Measurements from ENCODE around the gene SYT1. TPM values are rescaled to one million over a fixed set of nuclear protein-coding genes. Genes with fewer than 3 reads are reported as not detected.

SYT1 gene
- total and polyA plus RNA-seq, 2 donors (not counting 1 experiment from before 2014, with no cell fraction given): 0.90 to 2.1 TPM

DNA sequence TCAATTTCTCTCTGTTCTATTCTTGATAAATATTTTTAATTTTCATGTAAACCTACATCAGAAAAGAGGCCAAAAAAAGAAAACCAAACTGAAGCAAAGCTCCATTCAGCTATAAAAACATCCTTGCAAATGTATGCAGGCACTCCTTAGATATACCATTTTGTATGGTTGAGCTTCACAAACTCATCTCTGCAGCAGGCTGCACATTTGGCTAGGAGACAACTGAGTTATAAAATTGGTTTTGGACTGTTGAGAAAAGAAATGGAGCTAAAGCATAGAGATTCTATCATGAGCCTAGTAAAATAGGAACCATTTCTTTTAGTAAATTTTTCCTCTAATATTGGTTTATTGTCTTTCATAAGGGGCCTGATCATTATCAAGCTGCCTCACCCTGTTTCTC is 156.4 kb downstream of the SYT1 start:
- Histone ChIP-seq H3K4me2 (ENCODE audit: extremely low read depth, insufficient read depth, low read length) (no peak overlapping the region), H3K79me2 (ENCODE audit: control insufficient read depth, insufficient read depth, low read length) (no peaks in the 10 kb centered on the region), H3K36me3 (ENCODE audit: control insufficient read depth, insufficient read depth, low read length) (no peaks in the 10 kb centered on the region), H3K9ac (ENCODE audit: insufficient read depth, low read length) (no peak overlapping the region), H3K4me1 (ENCODE audit: control insufficient read depth, extremely low read depth, insufficient read depth, low read length) (no peaks in the 10 kb centered on the region), H4K20me1 (ENCODE audit: control insufficient read depth, extremely low read depth, insufficient read depth, low read length) (no peaks in the 10 kb centered on the region), H3K27me3 (ENCODE audit: control insufficient read depth, insufficient read depth, low read length) (no peaks in the 10 kb centered on the region), H2AFZ (ENCODE audit: low read length) (no peak overlapping the region), H3K9me3 (ENCODE audit: control insufficient read depth, insufficient read depth, low read depth, low read length) (no peaks in the 10 kb centered on the region), H3K4me3 (replicated peaks in 1 of 4; ENCODE audit: control extremely low read depth in 1 of 4, insufficient read depth in 1 of 4, low read depth in 3 of 4, low read length in 4 of 4) (no peak overlapping the region), H3K27ac (ENCODE audit: insufficient read depth, low read length) (no peak overlapping the region)
- no peak for DNase-seq (ENCODE audit: low read depth in 2 of 2)
- TF ChIP-seq EZH2 (IDR thresholded peaks at IDR 0.05; ENCODE audit: low read length, missing control alignments): no peak
- TF ChIP-seq, protein P1, sequence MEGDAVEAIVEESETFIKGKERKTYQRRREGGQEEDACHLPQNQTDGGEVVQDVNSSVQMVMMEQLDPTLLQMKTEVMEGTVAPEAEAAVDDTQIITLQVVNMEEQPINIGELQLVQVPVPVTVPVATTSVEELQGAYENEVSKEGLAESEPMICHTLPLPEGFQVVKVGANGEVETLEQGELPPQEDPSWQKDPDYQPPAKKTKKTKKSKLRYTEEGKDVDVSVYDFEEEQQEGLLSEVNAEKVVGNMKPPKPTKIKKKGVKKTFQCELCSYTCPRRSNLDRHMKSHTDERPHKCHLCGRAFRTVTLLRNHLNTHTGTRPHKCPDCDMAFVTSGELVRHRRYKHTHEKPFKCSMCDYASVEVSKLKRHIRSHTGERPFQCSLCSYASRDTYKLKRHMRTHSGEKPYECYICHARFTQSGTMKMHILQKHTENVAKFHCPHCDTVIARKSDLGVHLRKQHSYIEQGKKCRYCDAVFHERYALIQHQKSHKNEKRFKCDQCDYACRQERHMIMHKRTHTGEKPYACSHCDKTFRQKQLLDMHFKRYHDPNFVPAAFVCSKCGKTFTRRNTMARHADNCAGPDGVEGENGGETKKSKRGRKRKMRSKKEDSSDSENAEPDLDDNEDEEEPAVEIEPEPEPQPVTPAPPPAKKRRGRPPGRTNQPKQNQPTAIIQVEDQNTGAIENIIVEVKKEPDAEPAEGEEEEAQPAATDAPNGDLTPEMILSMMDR (conservative IDR thresholded peaks at IDR 0.05 in 1 of 2, IDR thresholded peaks at IDR 0.05 in 1 of 2; ENCODE audit: low read depth in 1 of 2, low read length in 2 of 2): no peak

DNA sequence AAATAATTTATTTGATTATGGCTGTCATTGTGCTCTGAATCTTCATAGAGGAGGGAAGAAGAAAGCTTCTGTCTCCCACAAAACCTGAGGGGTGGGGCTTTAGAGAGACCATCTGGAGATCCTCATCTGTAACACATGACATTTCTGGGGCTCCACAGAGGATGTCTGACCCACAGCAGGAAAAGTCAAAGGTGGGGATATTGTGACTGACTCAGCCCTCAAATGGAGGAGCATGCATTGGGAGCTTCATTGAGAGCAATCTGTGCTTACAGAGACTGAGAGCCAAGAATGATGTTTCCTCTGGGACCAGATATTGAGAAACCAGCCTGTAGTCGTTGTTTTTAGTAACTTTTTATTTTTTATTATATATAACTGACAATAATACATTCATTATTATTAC is 158.7 kb downstream of the SYT1 start:
- Histone ChIP-seq H3K36me3 (ENCODE audit: control insufficient read depth, insufficient read depth, low read length) (no peaks in the 10 kb centered on the region), H4K20me1 (ENCODE audit: control insufficient read depth, extremely low read depth, insufficient read depth, low read length) (no peaks in the 10 kb centered on the region), H3K4me2 (ENCODE audit: extremely low read depth, insufficient read depth, low read length) (no peak overlapping the region), H3K79me2 (ENCODE audit: control insufficient read depth, insufficient read depth, low read length) (no peaks in the 10 kb centered on the region), H3K4me3 (replicated peaks in 1 of 4; ENCODE audit: control extremely low read depth in 1 of 4, insufficient read depth in 1 of 4, low read depth in 3 of 4, low read length in 4 of 4) (no peak overlapping the region), H3K27me3 (ENCODE audit: control insufficient read depth, insufficient read depth, low read length) (no peaks in the 10 kb centered on the region), H3K27ac (ENCODE audit: insufficient read depth, low read length) (no peak overlapping the region), H2AFZ (ENCODE audit: low read length) (no peak overlapping the region), H3K9ac (ENCODE audit: insufficient read depth, low read length) (no peak overlapping the region), H3K9me3 (ENCODE audit: control insufficient read depth, insufficient read depth, low read depth, low read length) (no peaks in the 10 kb centered on the region), H3K4me1 (ENCODE audit: control insufficient read depth, extremely low read depth, insufficient read depth, low read length) (no peaks in the 10 kb centered on the region)
- peak in 1 of 2 donors; percentile 16 for DNase-seq (ENCODE audit: low read depth in 2 of 2)
- TF ChIP-seq, protein P1 (conservative IDR thresholded peaks at IDR 0.05 in 1 of 2, IDR thresholded peaks at IDR 0.05 in 1 of 2; ENCODE audit: low read depth in 1 of 2, low read length in 2 of 2): no peak
- no peak for TF ChIP-seq EZH2 (IDR thresholded peaks at IDR 0.05; ENCODE audit: low read length, missing control alignments)

DNA sequence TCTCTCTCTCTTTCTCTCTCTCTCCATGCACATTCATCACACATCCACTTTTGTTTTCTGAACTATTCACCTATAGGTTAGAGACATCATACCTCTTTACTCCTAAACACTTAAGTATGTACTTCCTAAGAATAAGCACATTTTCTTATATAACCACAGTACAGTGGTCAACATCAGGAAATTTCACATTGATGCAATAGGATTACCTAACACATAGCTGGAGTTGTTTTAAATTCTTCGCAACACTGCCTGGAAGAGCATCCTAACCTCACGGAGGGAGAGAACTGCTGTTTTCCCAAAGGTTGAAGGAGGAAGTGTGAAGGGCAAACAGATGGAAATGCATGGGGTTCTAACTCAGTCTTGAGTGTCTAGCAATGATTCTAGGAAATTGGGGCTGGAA is 159.2 kb downstream of the SYT1 start:
- Histone ChIP-seq H3K9ac (ENCODE audit: insufficient read depth, low read length) (no peak overlapping the region), H4K20me1 (ENCODE audit: control insufficient read depth, extremely low read depth, insufficient read depth, low read length) (no peaks in the 10 kb centered on the region), H3K27ac (ENCODE audit: insufficient read depth, low read length) (no peak overlapping the region), H3K9me3 (ENCODE audit: control insufficient read depth, insufficient read depth, low read depth, low read length) (no peaks in the 10 kb centered on the region), H2AFZ (ENCODE audit: low read length) (no peak overlapping the region), H3K4me3 (replicated peaks in 1 of 4; ENCODE audit: control extremely low read depth in 1 of 4, insufficient read depth in 1 of 4, low read depth in 3 of 4, low read length in 4 of 4) (no peak overlapping the region), H3K4me2 (ENCODE audit: extremely low read depth, insufficient read depth, low read length) (no peak overlapping the region), H3K27me3 (ENCODE audit: control insufficient read depth, insufficient read depth, low read length) (no peaks in the 10 kb centered on the region), H3K36me3 (ENCODE audit: control insufficient read depth, insufficient read depth, low read length) (no peaks in the 10 kb centered on the region), H3K79me2 (ENCODE audit: control insufficient read depth, insufficient read depth, low read length) (no peaks in the 10 kb centered on the region), H3K4me1 (ENCODE audit: control insufficient read depth, extremely low read depth, insufficient read depth, low read length) (no peaks in the 10 kb centered on the region)
- TF ChIP-seq, protein P1 (conservative IDR thresholded peaks at IDR 0.05 in 1 of 2, IDR thresholded peaks at IDR 0.05 in 1 of 2; ENCODE audit: low read depth in 1 of 2, low read length in 2 of 2): no peak
- TF ChIP-seq EZH2 (IDR thresholded peaks at IDR 0.05; ENCODE audit: low read length, missing control alignments): no peak
- DNase-seq (ENCODE audit: low read depth in 2 of 2): peak in 1 of 2 donors; percentile 13
